Urinary bladder (tissue), 4 donors: ENCODE data around the gene TIMP3. TPM values are rescaled to one million over a fixed set of nuclear protein-coding genes. Genes with fewer than 3 reads are reported as not detected.

Source experiments
- DNase-seq: peaks from one replicate; pipeline ENCODE4 v3.0.0-alpha.2; 2015; ENCODE audit errors: extremely low spot score
- H3K27ac ChIP-seq: one replicate; pipeline ENCODE4 v1.5.1; 2013; ENCODE audit warnings: low read depth, mild to moderate bottlenecking, moderate library complexity
- H3K36me3 ChIP-seq: one replicate; pipeline ENCODE4 v1.6.1; 2013; ENCODE audit warnings: mild to moderate bottlenecking, moderate library complexity; ENCODE audit not compliant: insufficient read depth
- H3K4me1 ChIP-seq: one replicate; pipeline ENCODE4 v1.6.1; 2013; ENCODE audit warnings: mild to moderate bottlenecking, moderate library complexity; ENCODE audit not compliant: insufficient read depth
- H3K4me3 ChIP-seq: one replicate; pipeline ENCODE4 v1.5.1; 2013; ENCODE audit warnings: low read depth, low read length
- WGBS: extraction: QIAGEN DNeasy Blood & Tissue Kit; methylation state at CpG from one replicate; pipeline ENCODE4 v1.1.7; 2013; 5-methylcytosine and 5-hydroxymethylcytosine counted together
- polyA plus RNA-seq: library from polyadenylated mRNA; stranded (reverse); fragments of 200-250 nt; gene quantifications from one replicate; pipeline ENCODE4 v1.2.3, GENCODE V29; 2013
- total RNA-seq: library from RNA; depleted of rRNA; stranded (reverse); fragments of >200 nt; gene quantifications from one replicate; pipeline ENCODE4 v1.2.3, GENCODE V29; 2014
- donor health status: healthy with polysubstance abuse.
- donor health status: healthy.

The TIMP3 gene
- total and polyA plus RNA-seq, 2 donors, result 212 to 217 TPM

GRCh38 chr22:32806296-32806695, 4.8 kb downstream of the TIMP3 start:
- H3K36me3 ChIP-seq, result no peaks in the 10 kb centered on the region
- H3K27ac ChIP-seq, result peak overlapping the region; percentile 16
- 70% methylated on average over 2 of the region's 2 CpGs for whole genome bisulfite sequencing
- no peak overlapping the region for H3K4me3 ChIP-seq
- H3K4me1 ChIP-seq, result no peaks in the 10 kb centered on the region
- no peak for DNase-seq

GRCh38 chr22:32808038-32808445, 6.5 kb downstream of the TIMP3 start:
- WGBS, result 58% methylated on average over 4 of the region's 4 CpGs
- no peak overlapping the region for H3K27ac ChIP-seq

GRCh38 chr22:32809786-32810554, 8.5 kb downstream of the TIMP3 start:
- 63% methylated on average over 6 of the region's 6 CpGs for WGBS
- Histone ChIP-seq H3K4me1 (peaks cover 3% of the 10 kb centered on the region), H3K36me3 (no peaks in the 10 kb centered on the region), H3K4me3 (no peak overlapping the region), H3K27ac (no peak overlapping the region)
- no peak for DNase-seq

More at GRCh38 chr22:32808038-32808445, 6.5 kb downstream of the TIMP3 start:
- Histone ChIP-seq H3K4me1 (peaks cover under 1% of the 10 kb centered on the region), H3K4me3 (no peak overlapping the region), H3K36me3 (no peaks in the 10 kb centered on the region)
- no peak for DNase-seq

GRCh38 chr22:32810555-32811133, 9.1 kb downstream of the TIMP3 start:
- no peaks in the 10 kb centered on the region for H3K36me3 ChIP-seq
- H3K27ac ChIP-seq, result no peak overlapping the region
- peaks cover 3% of the 10 kb centered on the region for H3K4me1 ChIP-seq
- WGBS, result 81% methylated on average over 6 of the region's 6 CpGs
- H3K4me3 ChIP-seq, result no peak overlapping the region
- no peak for DNase-seq

GRCh38 chr22:32811788-32812545, 10.5 kb downstream of the TIMP3 start:
- DNase-seq, result no peak
- peaks cover 3% of the 10 kb centered on the region for H3K4me1 ChIP-seq
- 89% methylated on average over 3 of the region's 3 CpGs for WGBS
- no peak overlapping the region for H3K27ac ChIP-seq
- no peak overlapping the region for H3K4me3 ChIP-seq
- no peaks in the 10 kb centered on the region for H3K36me3 ChIP-seq

GRCh38 chr22:32814285-32814860, 12.9 kb downstream of the TIMP3 start:
- WGBS, result 73% methylated on average over 5 of the region's 5 CpGs
- Histone ChIP-seq H3K36me3 (no peaks in the 10 kb centered on the region), H3K27ac (no peak overlapping the region), H3K4me1 (peaks cover 3% of the 10 kb centered on the region), H3K4me3 (no peak overlapping the region)
- no peak for DNase-seq

GRCh38 chr22:32815059-32815458, 13.6 kb downstream of the TIMP3 start:
- H3K4me1 ChIP-seq, result peaks cover 3% of the 10 kb centered on the region
- 96% methylated on average over 4 of the region's 4 CpGs for WGBS
- no peak for DNase-seq

GRCh38 chr22:32815943-32816342, 14.4 kb downstream of the TIMP3 start:
- peaks cover 3% of the 10 kb centered on the region for H3K4me1 ChIP-seq
- WGBS, result 78% methylated on average over 6 of the region's 6 CpGs
- no peak overlapping the region for H3K27ac ChIP-seq
- no peak overlapping the region for H3K4me3 ChIP-seq
- H3K36me3 ChIP-seq, result no peaks in the 10 kb centered on the region
- DNase-seq, result no peak

More at GRCh38 chr22:32815059-32815458, 13.6 kb downstream of the TIMP3 start:
- Histone ChIP-seq H3K27ac (no peak overlapping the region), H3K36me3 (no peaks in the 10 kb centered on the region), H3K4me3 (no peak overlapping the region)

- 84% methylated on average over 1 of the region's 1 CpG for WGBS
- no peak overlapping the region for H3K27ac ChIP-seq
These were observed 15.7 kb downstream of the TIMP3 start for GRCh38 chr22:32817137-32817730.

GRCh38 chr22:32818446-32819115, 17.1 kb downstream of the TIMP3 start:
- no peak overlapping the region for H3K4me3 ChIP-seq
- DNase-seq, result no peak
- peaks cover under 1% of the 10 kb centered on the region for H3K4me1 ChIP-seq
- H3K27ac ChIP-seq, result no peak overlapping the region
- 75% methylated on average over 12 of the region's 12 CpGs for WGBS
- no peaks in the 10 kb centered on the region for H3K36me3 ChIP-seq

More at GRCh38 chr22:32817137-32817730, 15.7 kb downstream of the TIMP3 start:
- H3K4me1 ChIP-seq, result peaks cover 3% of the 10 kb centered on the region
- no peak overlapping the region for H3K4me3 ChIP-seq
- H3K36me3 ChIP-seq, result no peaks in the 10 kb centered on the region
- DNase-seq, result no peak

- H3K27ac ChIP-seq, result no peak overlapping the region
- WGBS, result 90% methylated on average over 7 of the region's 7 CpGs
- H3K4me1 ChIP-seq, result no peaks in the 10 kb centered on the region
- no peaks in the 10 kb centered on the region for H3K36me3 ChIP-seq
- no peak for DNase-seq
- H3K4me3 ChIP-seq, result no peak overlapping the region
These were observed 17.6 kb downstream of the TIMP3 start for GRCh38 chr22:32819120-32819519.

GRCh38 chr22:32820131-32821119, 18.9 kb downstream of the TIMP3 start:
- no peak overlapping the region for H3K4me3 ChIP-seq
- H3K27ac ChIP-seq, result no peak overlapping the region
- no peaks in the 10 kb centered on the region for H3K4me1 ChIP-seq
- no peak for DNase-seq
- no peaks in the 10 kb centered on the region for H3K36me3 ChIP-seq
- 85% methylated on average over 13 of the region's 13 CpGs for WGBS
